ENCODE data around the gene SLC16A12. TPM values are rescaled to one million over a fixed set of nuclear protein-coding genes. Genes with fewer than 3 reads are reported as not detected.
"Not testable (repeated sequence)": the region's sequence is repeated elsewhere in the genome, so short reads cannot be mapped to it uniquely, and the experiment has no call there.

SLC16A12 gene
- polyA plus RNA-seq, 6 donors from 2014 or later = not detected

- H3K36me3 Mint-ChIP-seq = no peaks in the 10 kb centered on the region
- peaks cover 12 to 28% (median 13%) of the 10 kb centered on the region in 3 donors for H3K4me1 Mint-ChIP-seq
- no peaks in the 10 kb centered on the region for H3K27me3 Mint-ChIP-seq
- ATAC-seq (ENCODE audit: low read depth in 2 of 2) = peak; percentile 94 to 95
- peak; percentile 50 for DNase-seq
- peak within 1 kb of the TSS; percentile 81 to 95 (median 93) for H3K4me3 Mint-ChIP-seq
- no peaks in the 10 kb centered on the region for H3K9me3 Mint-ChIP-seq
- peak within 1 kb of the TSS; percentile 69 to 94 (median 84) for H3K27ac Mint-ChIP-seq
These were observed 143.3 kb downstream of the SLC16A12 start, which contains the start of gene IFIT1 for GRCh38 chr10:89391907-89392756. Gene IFIT1, plus strand, starts transcription at chr10:89392623. Its CDS starts 90 bp downstream, at chr10:89392713.

DNA sequence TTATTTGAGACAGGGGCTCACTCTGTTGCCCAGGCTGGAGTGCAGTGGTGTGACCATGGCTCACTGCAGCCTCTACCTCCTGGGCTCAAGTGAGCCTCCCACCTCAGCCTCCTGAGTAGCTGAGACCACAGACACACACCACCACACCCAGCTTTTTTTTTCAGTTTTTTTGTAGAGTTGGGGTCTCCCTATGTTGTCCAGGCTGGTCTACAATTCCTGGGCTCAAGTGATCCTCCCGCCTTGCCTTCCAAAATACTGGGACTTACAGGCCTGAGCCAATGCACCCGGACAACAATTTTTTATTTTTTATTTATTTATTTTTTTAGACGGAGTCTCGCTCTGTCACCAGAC, 144.2 kb downstream of the SLC16A12 start:
- H3K36me3 Mint-ChIP-seq; H3K27ac Mint-ChIP-seq; H3K27me3 Mint-ChIP-seq; DNase-seq; ATAC-seq (ENCODE audit: low read depth in 2 of 2); H3K9me3 Mint-ChIP-seq: not testable (repeated sequence)
- H3K4me3 Mint-ChIP-seq = peak overlapping the region in 6 of 8 donors; percentile 47 to 95 (median 64)
- peaks cover 12 to 28% (median 13%) of the 10 kb centered on the region in 3 donors for H3K4me1 Mint-ChIP-seq

DNA sequence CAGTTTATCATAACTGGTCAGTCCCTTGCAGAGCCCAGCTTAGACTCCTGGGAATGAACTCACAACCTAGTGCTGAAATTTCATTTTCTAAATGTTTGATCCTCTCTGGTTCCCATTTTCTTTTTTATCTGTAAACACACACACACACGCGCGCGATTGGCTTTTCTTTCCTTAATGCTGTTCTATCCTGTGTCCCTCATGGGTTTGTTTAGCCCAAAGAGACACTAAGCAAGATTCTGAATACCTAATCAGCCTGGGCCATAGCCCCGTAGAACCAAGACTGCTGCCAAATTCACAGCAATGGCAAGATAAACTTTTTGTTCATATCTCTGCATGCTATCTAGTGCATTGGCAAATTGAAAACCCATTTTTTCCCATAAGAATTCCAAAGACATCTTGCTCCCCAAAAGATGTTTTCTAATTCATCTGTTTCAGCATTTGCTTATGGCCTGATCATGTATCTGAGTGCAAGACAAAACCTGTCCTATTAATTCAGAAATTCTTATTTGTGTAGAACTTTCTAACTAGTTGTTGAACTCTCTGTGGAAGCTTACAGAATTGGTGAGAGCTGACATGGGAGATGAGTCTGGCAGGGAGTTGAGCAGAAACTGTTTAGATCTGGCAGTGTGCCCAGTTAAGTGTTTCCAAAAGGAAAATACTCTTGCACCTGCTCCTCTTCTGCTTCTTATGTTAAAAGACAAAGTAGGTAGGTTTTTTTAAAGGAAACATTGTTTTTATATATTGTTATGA, 144.7 kb downstream of the SLC16A12 start:
- ATAC-seq (ENCODE audit: low read depth in 2 of 2) (no peak), DNase-seq (no peak)
- Mint-ChIP-seq H3K27ac (peak overlapping the region in 1 of 6 donors; percentile 90), H3K27me3 (no peaks in the 10 kb centered on the region), H3K36me3 (no peaks in the 10 kb centered on the region), H3K4me1 (peaks cover 12 to 30% (median 13%) of the 10 kb centered on the region in 3 donors), H3K9me3 (no peaks in the 10 kb centered on the region), H3K4me3 (peak overlapping the region in 5 of 8 donors; percentile 47 to 95 (median 64))

- Mint-ChIP-seq H3K36me3 (no peaks in the 10 kb centered on the region), H3K9me3 (no peaks in the 10 kb centered on the region), H3K4me3 (no peak overlapping the region), H3K4me1 (peaks cover 22 to 38% (median 24%) of the 10 kb centered on the region in 3 donors), H3K27me3 (no peaks in the 10 kb centered on the region), H3K27ac (no peak overlapping the region)
- ATAC-seq (ENCODE audit: low read depth in 2 of 2) (no peak), DNase-seq (no peak)
These were observed 146.1 kb downstream of the SLC16A12 start for GRCh38 chr10:89389254-89389653.

DNA sequence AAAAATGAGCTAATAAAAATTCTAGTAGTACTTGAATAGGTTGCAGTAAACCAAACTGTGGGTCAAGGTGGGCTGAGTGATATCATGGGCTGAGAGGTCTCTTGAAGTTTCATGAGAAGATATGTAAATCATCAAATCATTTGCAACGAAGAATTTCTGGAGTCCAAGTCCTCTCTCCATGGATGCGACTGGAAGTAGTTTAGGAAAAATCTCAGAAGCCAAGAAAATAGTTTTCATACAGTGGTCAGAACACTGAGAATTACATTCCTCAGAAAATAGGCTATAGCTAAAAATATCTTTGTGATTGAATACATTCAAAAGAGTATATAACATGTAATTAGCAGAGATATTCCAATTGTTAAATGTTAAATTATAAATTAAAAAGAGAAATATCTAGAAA, 146.6 kb downstream of the SLC16A12 start:
- Mint-ChIP-seq H3K4me3 (peak overlapping the region in 1 of 8 donors; percentile 54), H3K27ac (peak overlapping the region in 1 of 6 donors; percentile 38)
- no peak for ATAC-seq (ENCODE audit: low read depth in 2 of 2)

DNA sequence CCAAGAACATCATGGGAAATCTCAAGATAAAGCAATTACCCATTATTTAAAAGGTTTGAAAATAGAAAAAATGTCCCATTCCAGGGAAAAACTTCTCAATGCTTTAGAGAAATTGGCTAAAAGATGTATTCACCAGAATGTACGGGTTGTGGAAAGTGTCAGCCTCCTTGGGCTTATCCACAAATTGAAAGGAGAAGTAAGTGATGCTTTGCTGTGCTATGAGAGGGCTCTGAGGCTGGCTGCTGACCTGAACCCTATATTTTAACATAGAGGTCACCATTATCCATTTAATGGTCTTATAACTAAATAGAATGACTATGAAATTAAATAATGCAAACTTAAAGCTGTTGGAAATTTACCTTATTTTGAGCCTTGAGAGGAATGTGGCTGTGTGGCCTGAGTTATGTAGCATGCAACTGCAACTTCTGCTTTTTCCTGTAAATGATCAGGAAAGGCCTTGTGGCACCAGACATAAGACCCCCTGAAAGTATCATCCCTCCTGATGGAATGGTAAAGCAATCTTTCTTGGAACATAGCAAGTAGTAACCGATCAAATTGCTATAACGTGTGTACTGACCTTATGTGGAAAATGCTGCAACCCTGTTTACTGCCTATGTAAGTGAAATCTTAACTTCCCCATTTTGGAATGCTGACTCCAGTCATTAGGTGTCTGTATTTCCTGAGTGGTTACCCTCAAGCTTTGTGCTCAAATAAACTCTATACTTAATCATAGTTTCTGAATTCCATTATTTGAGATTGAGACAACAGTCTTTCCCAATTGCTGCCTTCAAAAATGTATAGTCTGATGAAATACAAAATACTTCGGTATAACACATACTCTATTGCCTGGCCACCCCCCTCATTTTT, 150.7 kb downstream of the SLC16A12 start:
- DNase-seq (peak; percentile 25), ATAC-seq (ENCODE audit: low read depth in 2 of 2) (peak; percentile 92 to 95)
- H3K4me3 Mint-ChIP-seq = peak overlapping the region in 5 of 8 donors; percentile 10 to 44 (median 16)
- no peaks in the 10 kb centered on the region for H3K27me3 Mint-ChIP-seq
- H3K36me3 Mint-ChIP-seq = no peaks in the 10 kb centered on the region
- peaks cover 17 to 24% (median 19%) of the 10 kb centered on the region in 3 donors for H3K4me1 Mint-ChIP-seq
- H3K27ac Mint-ChIP-seq = peak overlapping the region in 2 of 6 donors; percentile 18 to 34
- no peaks in the 10 kb centered on the region for H3K9me3 Mint-ChIP-seq

More for the DNA sequence above, 146.6 kb downstream of the SLC16A12 start:
- Mint-ChIP-seq H3K27me3 (no peaks in the 10 kb centered on the region), H3K9me3 (no peaks in the 10 kb centered on the region), H3K4me1 (peaks cover 26 to 42% (median 29%) of the 10 kb centered on the region in 3 donors), H3K36me3 (no peaks in the 10 kb centered on the region)
- no peak for DNase-seq

DNA sequence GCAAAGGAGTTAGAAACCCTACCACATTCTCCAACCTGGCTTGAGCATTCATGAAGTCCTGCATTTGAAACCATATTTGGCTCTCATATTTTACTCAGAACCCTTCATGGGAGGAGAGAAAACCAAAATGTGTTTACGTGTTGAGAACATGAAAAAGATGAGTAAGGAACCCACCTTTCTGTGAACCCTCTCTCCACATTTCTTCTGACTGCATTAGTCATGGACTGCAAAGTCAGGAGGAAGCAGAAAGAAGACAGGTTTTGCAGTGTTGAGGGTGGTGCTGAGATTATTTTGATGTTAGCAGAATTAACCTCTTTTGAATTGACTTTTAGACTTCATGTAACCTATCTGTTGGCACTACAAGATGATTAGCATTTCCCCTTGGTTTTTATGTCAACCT, 152.6 kb downstream of the SLC16A12 start:
- Mint-ChIP-seq H3K9me3 (no peaks in the 10 kb centered on the region), H3K27ac (no peak overlapping the region), H3K4me1 (peaks cover 17 to 24% (median 19%) of the 10 kb centered on the region in 3 donors), H3K27me3 (no peaks in the 10 kb centered on the region), H3K36me3 (no peaks in the 10 kb centered on the region), H3K4me3 (no peak overlapping the region)
- DNase-seq (no peak), ATAC-seq (ENCODE audit: low read depth in 2 of 2) (no peak)

Other genes starting within 250 kb of the SLC16A12 start
- 10 to 100 TPM in 5 of 6 donors, 1 to 10 TPM in 1; 9.4 to 22.7 (median 14.0) TPM for gene IFIT2, start 233.5 kb downstream of the SLC16A12 start, polyA plus RNA-seq (ENCODE audit: low read depth in 6 of 6)
- gene IFIT3, start 207.6 kb downstream of the SLC16A12 start, polyA plus RNA-seq (ENCODE audit: low read depth in 6 of 6) = 10 to 100 TPM in 2 of 6 donors, 1 to 10 TPM in 4; 3.5 to 27.2 (median 7.3) TPM
- under 1 TPM in 2 of 6 donors, not detected in 4; 0.12 to 0.15 TPM for gene IFIT1B, start 157.5 kb downstream of the SLC16A12 start, polyA plus RNA-seq (ENCODE audit: low read depth in 6 of 6)
- gene IFIT1, start 143.0 kb downstream of the SLC16A12 start, polyA plus RNA-seq (ENCODE audit: low read depth in 6 of 6) = 1 to 10 TPM; 1.2 to 6.7 (median 3.1) TPM
- 10 to 100 TPM; 13.6 to 24.2 (median 21.4) TPM for gene IFIT5, start 121.0 kb downstream of the SLC16A12 start, polyA plus RNA-seq (ENCODE audit: low read depth in 6 of 6)
- under 1 TPM in 4 of 6 donors, not detected in 2; 0.11 to 0.78 (median 0.42) TPM for gene PANK1, start 109.6 kb upstream of the SLC16A12 start, polyA plus RNA-seq (ENCODE audit: low read depth in 6 of 6)
- gene KIF20B, start 166.0 kb upstream of the SLC16A12 start, polyA plus RNA-seq (ENCODE audit: low read depth in 6 of 6) = 10 to 100 TPM; 17.3 to 38.0 (median 25.0) TPM

Measured in naive B cell (primary cell).